Stimulated activated CD4-positive, alpha-beta T cell treated with anti-CD3 and anti-CD28 coated beads, Interleukin-4, amount 100 ng/mL, for 1 hour (primary cell): ENCODE results near the gene AP2A2.
"Not testable (repeated sequence)": the region's sequence is repeated elsewhere in the genome, so short reads cannot be mapped to it uniquely, and the experiment has no call there.

Experiments used
- DNase-seq: peaks from one replicate; pipeline ENCODE4 v3.0.0-alpha.2; 2020

The AP2A2 gene

DNA sequence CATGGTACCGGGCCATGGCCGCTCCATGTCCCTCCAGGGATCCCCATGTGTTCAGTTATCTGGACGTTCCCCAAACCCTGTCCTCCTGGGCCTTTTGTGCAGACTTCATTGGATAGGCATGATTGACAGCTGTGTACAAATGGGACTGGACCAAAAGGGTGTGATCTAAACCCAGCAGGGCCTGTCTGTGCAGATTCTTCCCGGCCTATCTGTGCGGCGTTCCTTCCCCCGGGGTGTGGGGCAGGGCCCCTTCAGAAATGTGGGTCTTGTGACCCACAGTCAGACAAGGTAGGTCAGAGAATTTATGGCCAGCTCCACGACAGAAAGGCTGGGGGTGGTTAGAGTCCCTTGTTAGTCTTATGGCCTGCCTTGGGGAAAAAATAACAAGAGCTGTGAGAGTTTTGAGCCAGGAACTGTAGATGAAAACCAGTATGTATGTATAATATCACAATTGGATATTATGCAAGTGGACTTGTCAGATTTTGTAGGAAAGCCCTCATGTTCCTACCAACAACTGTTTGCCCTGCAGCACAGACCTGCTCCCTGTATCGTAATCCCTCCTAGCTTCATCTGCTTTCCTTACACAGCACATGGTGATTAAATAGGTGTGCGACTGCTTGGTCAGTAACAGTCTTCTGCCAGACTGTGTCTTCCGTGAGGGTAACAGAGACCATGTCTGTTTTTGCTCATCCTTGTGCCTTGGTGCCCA, 31.7 kb downstream of the AP2A2 start:
- DNase-seq = no peak

- no peak for DNase-seq
Observed at GRCh38 chr11:958101-958500, 32.4 kb downstream of the AP2A2 start.

DNA sequence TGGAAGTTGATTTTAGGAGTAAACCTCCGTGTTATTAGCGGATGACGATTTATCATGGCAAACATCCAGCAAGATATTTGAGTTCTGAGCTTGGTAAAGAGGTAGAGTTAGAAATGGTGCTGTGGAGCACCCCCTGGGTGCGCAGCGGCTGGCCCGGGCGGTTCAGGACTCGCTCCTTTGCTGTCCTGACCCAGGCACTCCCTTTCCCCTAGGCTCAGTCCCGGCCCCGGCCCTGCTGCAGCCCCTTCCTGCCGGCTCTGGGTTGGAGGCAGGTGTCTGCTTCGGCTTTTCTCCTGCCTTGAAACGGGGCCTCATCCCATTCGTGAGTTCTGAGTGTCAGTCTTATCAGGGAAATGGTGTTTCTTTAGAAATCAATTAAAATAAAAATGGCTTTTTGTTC, 33.4 kb downstream of the AP2A2 start:
- no peak for DNase-seq

GRCh38 chr11:959608-960007, 33.9 kb downstream of the AP2A2 start:
- no peak for DNase-seq

DNA sequence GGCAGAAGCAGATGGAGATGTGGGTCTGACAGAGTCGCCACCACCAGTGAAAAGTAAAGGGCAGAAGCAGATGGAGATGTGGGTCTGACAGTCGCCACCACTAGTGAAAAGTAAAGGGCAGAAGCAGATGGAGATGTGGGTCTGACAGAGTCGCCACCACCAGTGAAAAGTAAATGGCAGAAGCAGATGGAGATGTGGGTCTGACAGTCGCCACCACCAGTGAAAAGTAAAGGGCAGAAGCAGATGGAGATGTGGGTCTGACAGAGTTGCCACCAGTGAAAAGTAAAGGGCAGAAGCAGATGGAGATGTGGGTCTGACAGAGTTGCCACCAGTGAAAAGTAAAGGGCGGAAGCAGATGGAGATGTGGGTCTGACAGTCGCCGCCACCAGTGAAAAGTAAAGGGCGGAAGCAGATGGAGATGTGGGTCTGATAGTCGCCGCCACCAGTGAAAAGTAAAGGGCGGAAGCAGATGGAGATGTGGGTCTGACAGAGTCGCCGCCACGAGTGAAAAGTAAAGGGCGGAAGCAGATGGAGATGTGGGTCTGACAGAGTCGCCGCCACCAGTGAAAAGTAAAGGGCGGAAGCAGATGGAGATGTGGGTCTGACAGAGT, 35.7 kb downstream of the AP2A2 start:
- DNase-seq = not testable (repeated sequence)

GRCh38 chr11:961921-962320, 36.3 kb downstream of the AP2A2 start:
- DNase-seq = no peak

DNA sequence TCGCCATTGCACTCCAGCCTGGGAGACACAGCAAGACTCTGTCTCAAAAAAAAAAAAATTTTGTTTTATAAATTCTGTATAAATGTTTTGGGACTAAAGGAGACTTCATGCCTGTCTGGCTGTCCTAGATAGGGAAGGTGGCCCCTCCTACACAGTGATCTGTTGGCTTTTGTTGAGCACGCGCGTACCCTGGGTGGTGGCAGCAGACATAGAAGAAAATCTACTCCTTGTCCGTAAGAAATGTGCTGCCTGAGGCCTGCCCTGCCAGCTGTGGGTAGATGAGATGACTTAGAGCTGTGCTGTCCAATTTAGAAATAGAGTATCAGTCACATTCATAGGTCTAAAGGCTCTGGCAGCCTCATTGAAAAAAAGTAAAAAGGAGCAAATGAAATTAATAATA, 37.0 kb downstream of the AP2A2 start:
- no peak for DNase-seq

DNA sequence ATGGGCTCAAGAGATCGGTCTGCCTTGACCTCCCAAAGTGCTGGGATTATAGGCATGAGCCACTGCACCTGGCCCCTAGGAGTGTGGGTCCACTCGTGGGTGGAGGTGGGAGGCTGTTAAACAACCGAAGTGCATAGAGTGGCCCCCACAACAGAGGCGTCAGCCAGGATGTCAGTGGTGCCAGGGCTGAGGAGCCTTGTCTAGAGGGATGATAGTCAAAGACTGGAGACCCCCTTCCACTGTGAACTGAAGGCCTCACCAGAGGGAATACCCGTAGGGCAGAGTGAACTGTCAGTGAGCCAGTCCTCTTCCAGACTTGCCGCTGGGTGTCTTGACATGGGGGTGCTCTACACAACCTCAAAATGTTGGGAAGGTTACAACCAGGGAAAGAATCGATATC, 38.2 kb downstream of the AP2A2 start:
- no peak for DNase-seq

DNA sequence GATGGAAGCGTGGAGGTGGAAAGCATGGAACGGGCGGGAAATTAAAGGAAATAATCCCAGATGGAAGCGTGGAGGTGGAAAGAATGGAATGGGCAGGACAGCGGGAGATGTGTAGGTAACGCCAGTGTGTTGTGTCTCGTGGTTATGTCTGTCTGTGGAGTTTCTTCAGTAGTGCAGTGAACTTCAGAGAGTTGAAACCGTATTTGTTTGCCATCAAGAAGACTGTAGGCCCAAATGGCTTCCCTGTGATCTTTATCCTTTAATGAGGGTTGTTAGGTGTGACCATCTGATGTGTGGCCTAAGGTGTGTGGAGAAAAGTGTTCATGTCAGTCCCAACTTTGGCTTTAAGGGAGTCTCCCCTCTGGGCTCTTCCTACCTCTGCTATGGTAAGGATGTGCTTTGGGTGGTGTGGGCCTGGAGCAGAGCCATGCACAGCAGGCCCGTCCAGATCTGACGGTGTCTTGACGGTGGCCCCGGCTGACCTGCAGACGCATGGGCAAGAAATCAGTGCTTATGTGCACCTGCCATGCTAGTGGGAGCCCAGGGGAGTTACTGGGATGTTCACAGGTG, 39.6 kb downstream of the AP2A2 start:
- no peak for DNase-seq

GRCh38 chr11:967995-968751, 42.5 kb downstream of the AP2A2 start:
- DNase-seq = no peak

- no peak for DNase-seq
Observed at GRCh38 chr11:968822-969221, 43.2 kb downstream of the AP2A2 start.

DNA sequence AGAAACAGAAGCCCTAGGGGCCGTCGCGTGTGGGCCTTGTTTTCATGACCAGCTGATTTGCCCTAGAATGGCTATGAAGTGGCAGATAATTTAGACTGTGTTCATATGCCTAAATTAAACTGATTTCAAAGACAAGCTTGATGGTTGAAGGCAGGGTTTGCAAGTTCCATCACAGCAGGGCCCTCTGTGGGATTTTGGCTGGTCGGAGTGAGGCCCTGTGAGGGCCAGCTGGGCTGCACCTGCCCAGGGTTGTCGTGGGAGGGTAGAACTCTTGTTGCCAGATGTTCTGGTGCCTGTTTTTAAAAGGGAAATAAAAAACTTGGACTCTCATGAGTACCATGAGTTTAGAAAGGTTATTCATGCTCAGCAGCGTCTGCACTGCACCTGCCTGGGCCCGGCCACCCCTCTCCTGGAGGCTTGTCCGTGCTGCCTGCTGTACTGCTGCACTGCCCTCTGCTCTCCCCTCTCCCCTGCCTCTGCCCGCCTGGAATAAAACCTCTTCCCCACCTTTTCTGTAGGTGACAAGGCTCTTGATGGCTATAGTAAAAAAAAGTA, 44.1 kb downstream of the AP2A2 start:
- DNase-seq = no peak

DNA sequence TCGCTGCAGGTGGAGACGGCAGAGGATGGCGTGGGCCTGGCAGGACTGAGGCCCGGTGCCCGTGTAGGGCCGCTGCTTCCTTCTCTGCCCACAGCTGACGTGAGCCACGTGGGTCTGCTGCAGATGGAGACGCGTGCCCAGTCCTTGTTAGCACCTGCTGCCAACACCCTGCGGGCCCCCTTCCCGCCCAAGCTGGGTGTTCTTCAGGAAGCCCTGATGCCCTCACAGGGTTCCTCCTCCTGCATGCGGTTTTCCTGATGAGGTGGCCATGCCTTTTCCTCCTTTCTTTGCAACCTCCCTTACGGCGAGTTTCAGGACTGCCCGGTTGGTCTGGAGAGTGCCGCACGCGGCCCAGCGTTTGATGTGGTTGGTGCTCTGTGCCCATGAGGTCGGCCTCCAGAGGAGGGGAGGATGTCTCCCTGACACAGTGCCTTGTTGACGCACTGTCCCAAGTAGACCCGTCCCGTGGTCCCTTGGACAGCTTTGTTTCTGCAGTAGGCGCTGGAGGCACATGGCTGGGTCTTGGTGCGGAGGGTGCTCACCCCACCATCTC, 44.7 kb downstream of the AP2A2 start:
- DNase-seq = no peak

GRCh38 chr11:971092-971690, 45.5 kb downstream of the AP2A2 start:
- no peak for DNase-seq

DNA sequence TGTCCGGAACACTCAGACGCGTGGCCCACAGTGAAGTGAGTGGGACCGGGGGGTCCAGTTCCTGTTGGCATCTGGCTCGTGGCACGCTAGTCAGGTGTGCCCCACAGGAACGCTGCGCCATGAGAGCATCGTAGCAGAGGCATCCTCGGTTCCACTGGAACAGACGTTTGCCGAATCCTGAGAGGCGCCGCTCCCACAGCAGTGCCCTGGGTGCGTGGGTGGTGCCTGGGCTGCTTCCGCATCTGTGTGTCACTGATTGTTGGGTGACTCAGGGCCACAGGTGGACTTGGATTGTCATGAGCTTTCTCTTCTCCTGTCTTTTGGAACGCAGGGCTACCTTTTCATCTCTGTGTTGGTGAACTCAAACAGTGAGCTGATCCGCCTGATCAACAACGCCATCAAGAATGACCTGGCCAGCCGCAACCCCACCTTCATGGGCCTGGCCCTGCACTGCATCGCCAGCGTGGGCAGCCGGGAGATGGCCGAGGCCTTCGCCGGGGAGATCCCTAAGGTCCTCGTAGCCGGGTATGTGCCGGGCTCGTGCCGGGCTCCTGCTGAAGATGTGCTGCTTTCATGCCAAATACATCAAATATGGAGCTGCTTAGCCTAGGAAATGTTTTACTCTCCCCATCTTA, 46.2 kb downstream of the AP2A2 start:
- no peak for DNase-seq

GRCh38 chr11:972523-973211, 47.0 kb downstream of the AP2A2 start:
- DNase-seq = no peak

DNA sequence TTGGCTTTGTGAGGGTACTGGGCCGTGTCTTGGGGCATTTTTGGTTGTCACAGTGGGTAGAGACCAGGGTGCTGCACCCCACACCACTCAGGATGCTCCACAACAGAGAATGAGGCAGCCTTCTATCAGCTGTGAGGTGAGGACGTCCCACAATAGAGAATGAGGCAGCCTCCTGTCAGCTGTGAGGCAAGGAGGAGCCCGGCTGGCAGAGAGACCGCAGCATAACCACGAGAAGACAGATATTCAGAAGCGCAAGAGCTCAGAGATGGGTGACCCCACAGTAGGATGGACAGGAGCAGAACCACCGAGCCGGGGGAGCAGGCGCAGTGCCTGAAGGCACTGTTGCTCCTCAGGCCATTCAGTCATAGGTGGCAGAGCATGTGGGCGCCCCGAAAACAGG, 47.6 kb downstream of the AP2A2 start:
- no peak for DNase-seq

- not testable (repeated sequence) for DNase-seq
Observed at GRCh38 chr11:975376-975775, 49.7 kb downstream of the AP2A2 start.

DNA sequence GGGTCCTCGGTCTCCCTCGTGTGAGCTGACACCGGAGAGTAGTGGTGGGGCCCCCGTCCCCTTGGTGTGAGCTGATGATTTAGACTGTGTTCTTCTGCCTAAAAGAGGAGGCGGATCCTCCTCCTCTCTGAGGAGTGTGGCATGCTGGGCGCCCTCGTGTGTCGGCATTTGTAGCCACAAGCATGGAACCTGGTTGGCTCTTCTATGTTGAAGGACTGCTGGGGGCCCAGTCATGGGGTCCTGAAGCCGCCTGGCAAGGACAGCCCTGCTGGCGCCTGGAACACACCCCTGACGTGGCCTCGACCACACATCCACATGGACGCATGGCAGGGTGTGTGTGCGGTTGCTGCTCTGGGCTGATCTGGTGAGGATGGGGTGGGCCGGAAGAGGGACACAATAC, 50.2 kb downstream of the AP2A2 start:
- DNase-seq = no peak

GRCh38 chr11:976431-977160, 50.9 kb downstream of the AP2A2 start:
- DNase-seq = no peak
